HG03521 (cell line): ENCODE measurements around the gene CARMIL1.

Experiments used
- ATAC-seq: cut with Tn5 transposase; IDR thresholded peaks from one replicate; pipeline ENCODE4 v1.9.1; 2021; ENCODE audit warnings: mild to moderate bottlenecking, moderate library complexity; ENCODE audit not compliant: unreplicated experiment

CARMIL1 gene

DNA sequence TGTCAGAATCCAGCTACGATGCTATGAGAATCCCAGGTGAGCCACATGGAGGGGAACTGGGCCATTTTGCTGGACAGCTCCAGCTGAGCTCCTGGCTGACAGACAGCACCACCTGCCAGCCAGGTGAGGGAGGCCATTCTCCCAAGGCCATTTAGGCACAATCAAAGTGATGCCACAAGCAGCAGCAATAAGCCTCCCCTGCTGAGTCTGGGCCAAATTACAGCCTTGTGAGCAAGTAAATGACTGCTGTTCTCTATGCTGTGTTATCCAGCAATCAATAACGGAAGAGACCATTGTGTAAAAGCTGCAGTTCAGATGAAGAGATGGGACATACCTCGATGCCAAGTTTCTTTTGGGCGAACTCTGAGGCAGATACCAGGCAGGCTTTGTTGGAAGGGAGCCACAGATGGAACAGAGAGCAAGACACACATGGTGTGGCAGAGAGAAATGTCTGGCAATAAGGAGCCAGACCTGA is 358.8 kb downstream of the CARMIL1 start:
- no peak for ATAC-seq

DNA sequence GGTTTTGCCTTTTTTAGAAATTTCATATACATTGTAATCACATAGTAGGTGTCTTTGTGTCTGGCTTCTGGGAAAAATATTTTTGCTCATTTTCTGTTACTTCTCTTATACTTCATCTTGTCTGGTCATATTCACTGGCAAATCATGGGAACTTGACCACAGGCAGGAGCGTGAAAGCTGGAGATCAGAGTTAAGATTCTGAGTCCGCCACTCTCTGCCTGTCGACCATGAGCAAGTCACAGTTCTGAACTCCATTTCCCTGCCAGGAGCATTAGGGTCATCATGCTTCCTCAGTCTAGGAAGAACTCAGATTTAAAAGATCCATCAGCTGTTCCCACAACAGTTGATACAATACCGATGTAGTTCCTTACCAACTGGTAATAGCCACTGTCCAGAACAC is 360.5 kb downstream of the CARMIL1 start:
- no peak for ATAC-seq

GRCh38 chr6:25640446-25640845 is 361.3 kb downstream of the CARMIL1 start:
- ATAC-seq, result no peak

DNA sequence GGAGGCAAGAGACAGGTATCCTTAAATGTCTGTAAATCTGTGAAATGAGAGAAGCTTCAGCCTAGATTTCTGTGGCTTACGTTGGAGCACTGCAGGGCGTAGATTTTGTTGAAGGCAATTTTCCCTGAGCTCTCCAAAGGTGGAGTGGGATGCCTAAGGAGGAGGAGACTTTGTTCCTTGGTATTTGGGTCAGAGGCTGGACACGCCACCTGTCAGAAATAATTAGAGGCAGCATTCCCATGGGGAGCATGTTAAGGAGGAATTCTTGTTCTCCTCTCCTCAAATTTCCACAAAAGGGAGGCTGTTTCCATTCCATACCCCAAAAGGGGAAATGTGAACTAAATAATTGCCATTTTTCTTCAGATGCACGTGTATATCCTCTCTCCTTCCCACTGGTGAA is 361.7 kb downstream of the CARMIL1 start:
- no peak for ATAC-seq

DNA sequence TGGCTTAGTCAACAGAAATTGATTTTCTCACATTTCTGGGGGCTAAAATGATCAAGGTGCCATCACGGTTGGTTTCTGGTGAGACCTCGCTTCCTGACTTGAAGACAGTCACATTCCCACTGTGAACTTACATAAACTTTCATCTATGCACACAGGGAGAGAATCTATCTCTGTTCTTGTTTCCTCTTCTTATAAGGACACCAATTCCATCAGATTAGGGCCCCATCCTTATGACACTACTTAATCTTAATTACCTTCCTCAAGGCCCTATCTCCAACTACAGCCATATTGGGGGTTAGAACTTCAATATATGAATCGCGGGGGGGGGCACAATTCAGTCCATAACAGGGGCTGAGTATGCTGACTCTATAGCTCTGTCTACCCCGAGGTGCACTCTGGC is 362.2 kb downstream of the CARMIL1 start:
- no peak for ATAC-seq

DNA sequence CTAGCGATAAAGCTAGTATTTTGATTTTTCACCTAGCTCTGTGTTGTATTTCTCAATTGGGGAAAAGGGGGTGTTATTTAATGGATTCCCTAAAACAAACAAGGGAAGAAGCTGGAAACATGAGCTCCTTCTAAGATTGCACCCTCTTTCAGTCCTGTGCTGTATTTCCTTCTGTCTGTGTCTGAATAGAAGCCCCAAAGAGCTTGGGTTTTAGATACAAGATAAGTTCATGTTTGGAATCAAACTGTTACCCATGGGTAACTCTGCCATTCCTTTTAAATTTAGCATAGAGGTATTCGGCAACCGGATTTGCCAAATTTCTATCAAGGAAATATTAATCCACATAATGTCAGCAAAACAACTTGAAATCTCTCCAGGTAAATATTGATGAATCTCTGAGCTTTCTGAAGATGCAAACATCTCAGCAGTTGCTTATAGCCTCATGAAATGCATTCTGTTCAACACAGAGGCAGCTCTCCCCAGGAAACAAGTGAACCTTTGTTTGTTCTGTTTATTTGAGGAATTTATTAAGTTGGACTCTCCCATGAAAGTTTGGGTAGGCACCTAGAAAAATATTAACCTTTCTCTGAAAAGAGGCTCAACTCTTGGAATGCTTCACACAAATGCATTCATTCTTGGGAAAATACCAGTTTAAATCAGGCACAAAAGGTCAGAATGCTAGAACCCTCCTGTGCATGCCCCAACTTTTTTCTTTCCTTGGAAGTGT is 362.9 kb downstream of the CARMIL1 start:
- no peak for ATAC-seq

DNA sequence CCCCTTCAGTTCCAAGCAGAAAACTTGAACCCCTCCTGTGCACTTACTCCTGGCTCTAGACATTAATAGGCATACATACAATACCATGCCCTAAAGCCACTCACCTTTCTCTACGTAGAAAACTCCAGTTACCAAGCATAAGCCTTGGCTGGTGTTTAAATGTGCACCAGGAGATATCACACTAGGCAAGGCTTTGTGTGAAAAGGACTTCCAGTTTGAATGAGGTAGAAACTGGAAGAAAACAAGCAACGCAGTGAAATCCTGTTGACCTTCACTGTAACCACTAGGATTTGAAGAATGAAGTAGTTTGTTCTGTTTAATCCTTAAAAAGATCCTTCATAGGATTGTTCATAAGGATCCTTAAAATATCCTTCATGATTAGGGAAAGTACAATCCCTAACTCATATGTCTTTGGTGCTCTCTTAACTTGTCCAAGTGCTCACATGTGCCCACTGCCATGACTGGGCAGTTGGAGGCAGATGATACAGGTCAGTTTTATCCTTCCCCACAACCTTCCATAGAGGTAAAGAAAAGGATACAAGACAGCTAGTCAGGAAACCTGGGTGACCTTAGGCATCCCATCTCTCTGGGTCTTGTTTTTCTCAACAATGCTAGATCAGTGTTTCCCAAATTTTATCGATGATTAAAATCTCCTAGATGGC is 363.6 kb downstream of the CARMIL1 start:
- ATAC-seq, result no peak

DNA sequence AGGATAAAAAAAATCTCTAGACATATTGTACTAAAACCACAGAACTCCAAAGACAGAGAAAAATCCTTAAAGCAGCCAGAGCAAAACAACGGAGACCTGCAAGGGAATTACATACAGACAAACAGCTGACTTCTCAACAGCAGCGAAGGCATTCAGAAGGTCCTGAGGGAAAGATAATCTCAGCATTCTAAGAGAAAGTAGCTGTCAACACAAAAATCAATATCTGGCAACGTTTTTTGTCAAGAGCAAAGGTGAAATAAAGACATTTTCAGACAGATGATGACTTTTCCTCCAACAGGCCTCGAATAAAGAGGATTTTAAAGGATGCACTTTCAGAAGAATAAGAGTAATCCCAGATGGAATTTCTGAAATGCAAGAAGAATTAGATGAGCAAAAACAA is 366.7 kb downstream of the CARMIL1 start:
- no peak for ATAC-seq

DNA sequence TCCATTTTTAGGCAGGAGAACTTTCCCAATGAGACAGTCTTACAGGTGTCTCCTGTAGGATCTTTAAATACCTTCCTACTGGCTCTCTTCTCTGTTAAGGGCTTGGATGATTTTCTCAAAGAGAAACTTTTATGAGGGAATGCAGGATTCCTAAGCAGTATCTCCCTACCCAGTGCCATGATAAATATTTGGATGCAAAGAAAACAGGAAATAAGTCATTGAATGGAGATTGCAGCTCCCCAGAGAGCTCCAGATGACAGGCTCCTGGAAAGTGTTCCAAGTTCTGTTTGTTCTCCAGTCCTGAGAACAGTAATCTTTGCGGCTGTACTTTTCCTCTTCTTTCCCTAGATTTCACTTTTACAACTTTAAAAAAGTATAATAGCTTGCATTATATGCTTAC is 370.4 kb downstream of the CARMIL1 start:
- no peak for ATAC-seq

DNA sequence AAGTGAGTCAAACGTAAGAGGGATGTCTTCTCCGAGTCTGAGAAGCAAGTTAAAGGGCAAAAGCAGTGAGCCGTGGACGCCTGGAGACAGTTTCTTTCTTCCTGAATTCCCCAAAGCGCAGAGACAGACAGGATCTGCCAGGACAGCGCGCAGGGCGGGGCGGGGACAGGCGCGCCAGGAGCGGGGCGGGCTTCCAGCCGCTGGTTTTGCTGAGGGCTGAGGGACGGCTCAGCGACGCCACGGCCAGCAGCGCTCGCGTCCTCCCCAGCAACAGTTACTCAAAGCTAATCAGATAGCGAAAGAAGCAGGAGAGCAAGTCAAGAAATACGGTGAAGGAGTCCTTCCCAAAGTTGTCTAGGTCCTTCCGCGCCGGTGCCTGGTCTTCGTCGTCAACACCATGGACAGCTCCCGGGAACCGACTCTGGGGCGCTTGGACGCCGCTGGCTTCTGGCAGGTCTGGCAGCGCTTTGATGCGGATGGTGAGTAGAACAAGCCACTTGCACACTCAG is 372.9 kb downstream of the CARMIL1 start, which contains the start of gene SCGN:
TSS of gene SCGN (plus strand) at position 209 of the 509 bp plus-strand sequence. CDS start at position 398, 189 bp downstream.
- ATAC-seq, result no peak

DNA sequence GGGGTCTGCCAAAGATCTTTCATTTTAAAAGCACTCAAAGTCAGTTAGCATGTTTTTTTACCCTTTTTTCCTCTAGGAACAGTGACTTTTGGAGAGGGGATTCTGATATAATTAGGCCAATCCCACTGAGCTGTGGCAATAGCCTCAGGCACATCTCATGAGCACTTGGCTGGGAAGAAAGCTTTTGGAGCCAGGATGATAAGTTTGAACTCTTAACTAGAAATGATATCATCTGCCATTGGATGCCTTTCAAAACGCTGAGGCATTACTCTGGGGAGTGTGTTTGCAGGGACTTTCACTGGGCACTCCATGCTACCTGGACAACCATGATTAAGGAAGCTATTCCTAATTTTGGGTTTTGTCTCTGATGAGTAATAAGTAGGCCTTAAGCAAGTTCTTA is 376.5 kb downstream of the CARMIL1 start:
- ATAC-seq, result no peak

GRCh38 chr6:25659633-25660368 is 380.6 kb downstream of the CARMIL1 start:
- no peak for ATAC-seq

GRCh38 chr6:25660512-25660911 is 381.3 kb downstream of the CARMIL1 start:
- ATAC-seq, result no peak

GRCh38 chr6:25661129-25661779 is 382.1 kb downstream of the CARMIL1 start:
- ATAC-seq, result no peak

DNA sequence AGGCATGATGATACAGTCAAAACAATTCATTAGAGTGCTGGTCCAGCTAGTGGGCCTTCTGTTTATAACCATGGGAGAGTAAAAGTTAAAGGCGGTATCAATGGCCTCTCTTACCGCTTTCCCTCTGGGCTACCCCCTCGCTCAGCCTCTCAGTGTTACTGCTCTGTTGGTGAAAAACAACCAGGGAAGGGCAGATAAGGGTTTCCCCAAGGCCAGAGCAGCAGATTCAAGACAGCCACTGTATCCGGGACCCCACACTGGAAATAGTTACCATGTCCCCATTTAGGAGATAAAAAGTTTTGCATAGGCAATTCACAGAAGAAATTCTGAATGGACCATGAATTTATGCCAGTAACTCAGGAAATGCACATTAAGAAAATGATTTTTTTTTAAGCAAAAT is 386.3 kb downstream of the CARMIL1 start:
- no peak for ATAC-seq

DNA sequence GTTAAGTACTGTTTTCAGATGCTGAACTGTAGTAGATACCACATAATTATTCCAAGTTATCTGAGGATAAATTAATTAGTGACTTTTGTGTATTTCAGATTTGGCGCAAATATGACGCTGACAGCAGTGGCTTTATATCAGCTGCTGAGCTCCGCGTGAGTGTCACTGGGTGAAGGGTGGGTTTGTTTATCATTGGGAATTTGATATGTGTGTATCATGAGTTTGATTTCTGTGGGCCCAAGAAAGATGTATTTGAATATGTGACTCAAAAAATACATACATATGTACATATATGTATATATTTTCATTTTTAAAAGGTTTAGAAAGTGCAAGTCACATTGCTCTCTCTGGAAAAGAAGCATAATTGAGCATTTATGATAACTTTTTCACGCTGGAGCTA is 390.2 kb downstream of the CARMIL1 start:
- ATAC-seq, result no peak
